Upper lobe of left lung (tissue), 4 donors: ENCODE data around the gene RDH5.

Experiments
- POLR2A ChIP-seq, 4 donors: fragments of 450-650 bp; IDR thresholded peaks; one replicate each; pipeline ENCODE4 v1.5.1; 2016 to 2017; ENCODE audit warnings: antibody characterized with exemption in 4 of 4, mild to moderate bottlenecking in 2 of 4
- POLR2AphosphoS5 ChIP-seq, 2 donors: sonication (generic); formaldehyde crosslinking; IDR thresholded peaks; one replicate each; pipeline ENCODE4 v1.5.1; 2017; ENCODE audit warnings: antibody characterized with exemption in 2 of 2
- TF ChIP-seq, protein P1 (sequence below), 6 experiments: fragments of 450-650 bp in 4 of 6; fragments of 200-600 bp in 2 of 6; sonication (generic) in 2 of 6; IDR thresholded peaks; one replicate each; pipeline ENCODE4 v1.5.1; 2016 to 2019; ENCODE audit warnings: antibody characterized with exemption in 6 of 6

DNA sequence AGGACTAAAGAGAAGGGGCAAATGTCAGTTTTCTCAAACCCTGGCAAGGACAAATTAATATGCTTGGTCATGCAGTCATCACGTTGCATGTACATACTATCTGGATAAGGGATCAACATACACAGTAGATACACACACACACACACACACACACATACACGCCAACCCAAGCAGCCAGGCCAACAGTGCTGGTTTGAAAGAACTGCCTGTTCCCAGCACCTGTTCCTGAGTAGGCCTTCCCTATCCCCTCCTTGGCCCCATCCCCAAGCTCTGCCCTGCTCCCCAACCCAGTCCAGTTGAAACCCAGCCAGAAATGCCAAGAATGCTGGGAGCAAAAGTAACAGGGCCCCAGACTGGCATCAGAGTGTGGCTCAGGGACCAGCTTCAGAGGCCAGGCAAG is 16.9 kb upstream of the RDH5 start:
- TF ChIP-seq, protein P1, sequence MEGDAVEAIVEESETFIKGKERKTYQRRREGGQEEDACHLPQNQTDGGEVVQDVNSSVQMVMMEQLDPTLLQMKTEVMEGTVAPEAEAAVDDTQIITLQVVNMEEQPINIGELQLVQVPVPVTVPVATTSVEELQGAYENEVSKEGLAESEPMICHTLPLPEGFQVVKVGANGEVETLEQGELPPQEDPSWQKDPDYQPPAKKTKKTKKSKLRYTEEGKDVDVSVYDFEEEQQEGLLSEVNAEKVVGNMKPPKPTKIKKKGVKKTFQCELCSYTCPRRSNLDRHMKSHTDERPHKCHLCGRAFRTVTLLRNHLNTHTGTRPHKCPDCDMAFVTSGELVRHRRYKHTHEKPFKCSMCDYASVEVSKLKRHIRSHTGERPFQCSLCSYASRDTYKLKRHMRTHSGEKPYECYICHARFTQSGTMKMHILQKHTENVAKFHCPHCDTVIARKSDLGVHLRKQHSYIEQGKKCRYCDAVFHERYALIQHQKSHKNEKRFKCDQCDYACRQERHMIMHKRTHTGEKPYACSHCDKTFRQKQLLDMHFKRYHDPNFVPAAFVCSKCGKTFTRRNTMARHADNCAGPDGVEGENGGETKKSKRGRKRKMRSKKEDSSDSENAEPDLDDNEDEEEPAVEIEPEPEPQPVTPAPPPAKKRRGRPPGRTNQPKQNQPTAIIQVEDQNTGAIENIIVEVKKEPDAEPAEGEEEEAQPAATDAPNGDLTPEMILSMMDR (IDR thresholded peaks at IDR 0.05), result no peak
- no peak for TF ChIP-seq POLR2A (IDR thresholded peaks at IDR 0.05)
- TF ChIP-seq POLR2AphosphoS5 (IDR thresholded peaks at IDR 0.05), result no peak
